ENCODE results near the gene NFKB1.

DNA sequence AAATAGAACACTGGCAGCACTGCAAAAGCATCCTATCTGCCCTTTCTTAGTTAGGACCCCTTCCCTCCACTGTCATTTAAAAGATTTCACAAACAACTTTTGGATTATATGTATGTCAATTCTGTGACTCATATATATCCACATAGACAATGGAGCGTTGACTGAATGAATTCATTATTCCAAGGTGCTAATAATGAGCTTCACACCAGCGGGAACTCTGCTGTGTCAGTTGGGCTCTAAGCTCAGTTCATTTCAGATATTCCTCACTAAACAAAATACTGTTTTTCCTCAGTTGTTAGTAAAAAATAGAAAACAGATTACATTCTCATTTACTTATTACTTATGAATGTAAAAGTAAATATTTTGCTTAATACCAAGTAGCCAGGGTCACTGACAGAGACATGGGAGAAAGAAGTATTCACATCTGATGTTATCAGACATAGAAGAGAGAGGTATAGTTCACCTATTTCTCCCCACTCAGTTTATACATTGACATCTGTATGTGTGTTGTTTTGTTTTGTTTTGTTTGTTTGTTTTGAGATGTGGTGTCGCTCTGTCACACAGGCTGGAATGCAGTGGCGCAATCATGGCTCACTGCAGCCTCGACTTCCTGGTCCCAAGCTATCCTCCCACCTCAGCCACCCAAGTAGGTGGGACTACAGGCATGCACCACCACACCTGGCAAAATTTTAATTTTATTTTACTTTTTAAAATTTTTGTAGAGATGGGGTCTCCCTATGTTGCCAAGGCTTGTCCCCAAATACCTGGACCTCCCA lies 10.9 kb downstream of the NFKB1 start:
- TF ChIP-seq SMC3 (IDR thresholded peaks at IDR 0.05) (no peak), ZSCAN20 (CRISPR knock-in tag; IDR thresholded peaks at IDR 0.05) (no peak), RCOR1 (IDR thresholded peaks at IDR 0.05; ENCODE audit: low read depth, low read length) (no peak), TFCP2L1 (CRISPR knock-in tag; IDR thresholded peaks at IDR 0.05) (no peak), ZC3H11A (IDR thresholded peaks at IDR 0.05) (no peak), NR3C1 (IDR thresholded peaks at IDR 0.05) (no peak), FOSL2 (IDR thresholded peaks at IDR 0.05) (no peak), FOSL2 (CRISPR knock-in tag; IDR thresholded peaks at IDR 0.05) (no peak), MAZ (IDR thresholded peaks at IDR 0.05; ENCODE audit: borderline replicate concordance, low read depth, low read length) (no peak), ESRRA (IDR thresholded peaks at IDR 0.05; ENCODE audit: borderline replicate concordance, low read length) (no peak)
- TF ChIP-seq, protein P1, sequence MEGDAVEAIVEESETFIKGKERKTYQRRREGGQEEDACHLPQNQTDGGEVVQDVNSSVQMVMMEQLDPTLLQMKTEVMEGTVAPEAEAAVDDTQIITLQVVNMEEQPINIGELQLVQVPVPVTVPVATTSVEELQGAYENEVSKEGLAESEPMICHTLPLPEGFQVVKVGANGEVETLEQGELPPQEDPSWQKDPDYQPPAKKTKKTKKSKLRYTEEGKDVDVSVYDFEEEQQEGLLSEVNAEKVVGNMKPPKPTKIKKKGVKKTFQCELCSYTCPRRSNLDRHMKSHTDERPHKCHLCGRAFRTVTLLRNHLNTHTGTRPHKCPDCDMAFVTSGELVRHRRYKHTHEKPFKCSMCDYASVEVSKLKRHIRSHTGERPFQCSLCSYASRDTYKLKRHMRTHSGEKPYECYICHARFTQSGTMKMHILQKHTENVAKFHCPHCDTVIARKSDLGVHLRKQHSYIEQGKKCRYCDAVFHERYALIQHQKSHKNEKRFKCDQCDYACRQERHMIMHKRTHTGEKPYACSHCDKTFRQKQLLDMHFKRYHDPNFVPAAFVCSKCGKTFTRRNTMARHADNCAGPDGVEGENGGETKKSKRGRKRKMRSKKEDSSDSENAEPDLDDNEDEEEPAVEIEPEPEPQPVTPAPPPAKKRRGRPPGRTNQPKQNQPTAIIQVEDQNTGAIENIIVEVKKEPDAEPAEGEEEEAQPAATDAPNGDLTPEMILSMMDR (IDR thresholded peaks at IDR 0.05), result no peak
- TF ChIP-seq, protein P2, sequence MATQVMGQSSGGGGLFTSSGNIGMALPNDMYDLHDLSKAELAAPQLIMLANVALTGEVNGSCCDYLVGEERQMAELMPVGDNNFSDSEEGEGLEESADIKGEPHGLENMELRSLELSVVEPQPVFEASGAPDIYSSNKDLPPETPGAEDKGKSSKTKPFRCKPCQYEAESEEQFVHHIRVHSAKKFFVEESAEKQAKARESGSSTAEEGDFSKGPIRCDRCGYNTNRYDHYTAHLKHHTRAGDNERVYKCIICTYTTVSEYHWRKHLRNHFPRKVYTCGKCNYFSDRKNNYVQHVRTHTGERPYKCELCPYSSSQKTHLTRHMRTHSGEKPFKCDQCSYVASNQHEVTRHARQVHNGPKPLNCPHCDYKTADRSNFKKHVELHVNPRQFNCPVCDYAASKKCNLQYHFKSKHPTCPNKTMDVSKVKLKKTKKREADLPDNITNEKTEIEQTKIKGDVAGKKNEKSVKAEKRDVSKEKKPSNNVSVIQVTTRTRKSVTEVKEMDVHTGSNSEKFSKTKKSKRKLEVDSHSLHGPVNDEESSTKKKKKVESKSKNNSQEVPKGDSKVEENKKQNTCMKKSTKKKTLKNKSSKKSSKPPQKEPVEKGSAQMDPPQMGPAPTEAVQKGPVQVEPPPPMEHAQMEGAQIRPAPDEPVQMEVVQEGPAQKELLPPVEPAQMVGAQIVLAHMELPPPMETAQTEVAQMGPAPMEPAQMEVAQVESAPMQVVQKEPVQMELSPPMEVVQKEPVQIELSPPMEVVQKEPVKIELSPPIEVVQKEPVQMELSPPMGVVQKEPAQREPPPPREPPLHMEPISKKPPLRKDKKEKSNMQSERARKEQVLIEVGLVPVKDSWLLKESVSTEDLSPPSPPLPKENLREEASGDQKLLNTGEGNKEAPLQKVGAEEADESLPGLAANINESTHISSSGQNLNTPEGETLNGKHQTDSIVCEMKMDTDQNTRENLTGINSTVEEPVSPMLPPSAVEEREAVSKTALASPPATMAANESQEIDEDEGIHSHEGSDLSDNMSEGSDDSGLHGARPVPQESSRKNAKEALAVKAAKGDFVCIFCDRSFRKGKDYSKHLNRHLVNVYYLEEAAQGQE (IDR thresholded peaks at IDR 0.05), result no peak
- TF ChIP-seq, protein P3, sequence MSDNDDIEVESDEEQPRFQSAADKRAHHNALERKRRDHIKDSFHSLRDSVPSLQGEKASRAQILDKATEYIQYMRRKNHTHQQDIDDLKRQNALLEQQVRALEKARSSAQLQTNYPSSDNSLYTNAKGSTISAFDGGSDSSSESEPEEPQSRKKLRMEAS (IDR thresholded peaks at IDR 0.05), result no peak
- TF ChIP-seq, protein P4, sequence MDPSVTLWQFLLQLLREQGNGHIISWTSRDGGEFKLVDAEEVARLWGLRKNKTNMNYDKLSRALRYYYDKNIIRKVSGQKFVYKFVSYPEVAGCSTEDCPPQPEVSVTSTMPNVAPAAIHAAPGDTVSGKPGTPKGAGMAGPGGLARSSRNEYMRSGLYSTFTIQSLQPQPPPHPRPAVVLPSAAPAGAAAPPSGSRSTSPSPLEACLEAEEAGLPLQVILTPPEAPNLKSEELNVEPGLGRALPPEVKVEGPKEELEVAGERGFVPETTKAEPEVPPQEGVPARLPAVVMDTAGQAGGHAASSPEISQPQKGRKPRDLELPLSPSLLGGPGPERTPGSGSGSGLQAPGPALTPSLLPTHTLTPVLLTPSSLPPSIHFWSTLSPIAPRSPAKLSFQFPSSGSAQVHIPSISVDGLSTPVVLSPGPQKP (IDR thresholded peaks at IDR 0.05; ENCODE audit: low read depth, low read length), result no peak
- TF ChIP-seq, protein P5, sequence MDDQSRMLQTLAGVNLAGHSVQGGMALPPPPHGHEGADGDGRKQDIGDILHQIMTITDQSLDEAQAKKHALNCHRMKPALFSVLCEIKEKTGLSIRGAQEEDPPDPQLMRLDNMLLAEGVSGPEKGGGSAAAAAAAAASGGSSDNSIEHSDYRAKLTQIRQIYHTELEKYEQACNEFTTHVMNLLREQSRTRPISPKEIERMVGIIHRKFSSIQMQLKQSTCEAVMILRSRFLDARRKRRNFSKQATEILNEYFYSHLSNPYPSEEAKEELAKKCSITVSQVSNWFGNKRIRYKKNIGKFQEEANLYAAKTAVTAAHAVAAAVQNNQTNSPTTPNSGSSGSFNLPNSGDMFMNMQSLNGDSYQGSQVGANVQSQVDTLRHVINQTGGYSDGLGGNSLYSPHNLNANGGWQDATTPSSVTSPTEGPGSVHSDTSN (IDR thresholded peaks at IDR 0.05), result no peak

Measured in A549 (cell line).